Activated naive CD4-positive, alpha-beta T cell treated with anti-CD3 and anti-CD28 coated beads for 36 hours (primary cell): ENCODE measurements around the gene HNRNPA0. TPM values are rescaled to one million over a fixed set of nuclear protein-coding genes. Genes with fewer than 3 reads are reported as not detected.
"Not testable (repeated sequence)": the region's sequence is repeated elsewhere in the genome, so short reads cannot be mapped to it uniquely, and the experiment has no call there.

Source experiments
- CTCF ChIA-PET: fragments of 350-600 bp; sonication (Branson Sonifier 250); formaldehyde crosslinking; loops from one replicate; lab custom pipeline; 2021; ENCODE audit warnings: antibody characterized with exemption; lab: Charles Lee
- DNase-seq: peaks from one replicate; pipeline ENCODE4 v3.0.0-alpha.2; 2020
- H3K27ac Mint-ChIP-seq: one replicate; pipeline ENCODE4 v1.8.0; 2021; ENCODE audit warnings: mild to moderate bottlenecking, mixed read lengths
- H3K27me3 Mint-ChIP-seq: one replicate; pipeline ENCODE4 v1.8.0; 2021; ENCODE audit warnings: low read depth, mixed read lengths
- H3K36me3 Mint-ChIP-seq: one replicate; pipeline ENCODE4 v1.8.0; 2021; ENCODE audit warnings: low read depth, mixed read lengths
- H3K4me1 Mint-ChIP-seq: one replicate; pipeline ENCODE4 v1.8.0; 2021; ENCODE audit warnings: low read depth, mixed read lengths
- H3K4me3 Mint-ChIP-seq: one replicate; pipeline ENCODE4 v1.8.0; 2021; ENCODE audit warnings: mild to moderate bottlenecking, moderate library complexity, mixed read lengths
- H3K9me3 Mint-ChIP-seq: one replicate; pipeline ENCODE4 v1.8.0; 2021; ENCODE audit warnings: mixed read lengths
- intact Hi-C: fragments of 100-400 bp; cut with micrococcal nuclease; formaldehyde crosslinking; loops from one replicate; pipeline ENCODE4 v1.15.1; 2023
- total RNA-seq, 2 experiments: library from RNA; stranded (reverse); gene quantifications; one replicate each; pipeline ENCODE4 v1.2.3, GENCODE V29; 2021

Gene HNRNPA0
- 10 to 100 TPM; 27.2 to 28.6 TPM for total RNA-seq

DNA sequence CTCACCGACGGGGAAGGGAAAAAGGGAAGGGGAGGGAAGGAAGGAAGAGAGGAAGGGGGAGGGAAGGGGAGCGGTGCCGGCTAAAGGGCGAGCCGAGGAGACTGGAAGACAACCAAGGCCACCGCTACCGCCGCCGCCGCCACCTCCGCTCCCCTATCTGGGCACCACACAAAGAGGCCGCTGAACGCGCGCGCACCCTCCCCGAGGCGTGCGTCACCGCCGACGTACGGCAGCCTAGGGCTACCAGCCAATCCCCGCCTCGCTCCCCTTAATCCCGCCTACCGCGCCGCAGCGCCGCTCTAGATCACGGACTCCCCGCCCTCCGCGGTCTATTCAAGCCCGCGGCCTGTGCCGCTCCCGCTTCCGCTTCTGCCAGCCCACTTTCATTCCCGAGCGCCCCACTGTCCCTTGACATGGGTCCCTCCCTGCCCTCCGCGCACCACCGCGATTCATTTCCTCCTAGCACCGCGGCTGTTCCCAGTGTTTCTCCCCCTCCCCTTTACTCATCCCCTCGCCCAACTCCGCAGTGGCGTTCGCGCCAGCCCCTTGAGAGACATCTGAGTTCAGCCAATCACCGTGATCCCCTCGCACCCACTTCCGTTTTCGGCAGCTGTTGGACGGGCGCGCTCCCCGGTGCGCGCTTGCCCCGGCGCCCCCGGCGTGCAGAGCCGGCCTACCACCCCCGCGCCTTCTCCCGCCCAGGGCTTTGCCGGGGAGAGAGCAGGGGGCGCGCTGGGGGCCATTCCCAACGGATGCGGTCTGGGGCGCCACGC is at the start of gene HNRNPA0:
Gene HNRNPA0 (minus strand): TSS at position 176 of the 773 bp plus-strand sequence. CDS start 297 bp downstream, outside the sequence.
- peaks cover 32% of the 10 kb centered on the region for H3K36me3 Mint-ChIP-seq
- peak within 1 kb of the TSS; percentile 92 for H3K4me3 Mint-ChIP-seq
- H3K27ac Mint-ChIP-seq = peak within 1 kb of the TSS; percentile 98
- no peaks in the 10 kb centered on the region for H3K9me3 Mint-ChIP-seq
- CTCF ChIA-PET = interaction anchor here (0.6 to 1.4 kb wide), 5 partner anchors 12 to 288 kb away, joined by 3 to 10 read pairs (median 6); partner anchors contain the start of gene PKD2L2
- H3K27me3 Mint-ChIP-seq = no peaks in the 10 kb centered on the region
- DNase-seq = peak; percentile 97
- intact Hi-C loops = loop anchor here (1.0 to 10.0 kb wide), 11 partner anchors 17 to 1540 kb away; partner anchors contain the start of genes BRD8, CDC23, CDC25C and EGR1
- peaks cover 19% of the 10 kb centered on the region for H3K4me1 Mint-ChIP-seq

DNA sequence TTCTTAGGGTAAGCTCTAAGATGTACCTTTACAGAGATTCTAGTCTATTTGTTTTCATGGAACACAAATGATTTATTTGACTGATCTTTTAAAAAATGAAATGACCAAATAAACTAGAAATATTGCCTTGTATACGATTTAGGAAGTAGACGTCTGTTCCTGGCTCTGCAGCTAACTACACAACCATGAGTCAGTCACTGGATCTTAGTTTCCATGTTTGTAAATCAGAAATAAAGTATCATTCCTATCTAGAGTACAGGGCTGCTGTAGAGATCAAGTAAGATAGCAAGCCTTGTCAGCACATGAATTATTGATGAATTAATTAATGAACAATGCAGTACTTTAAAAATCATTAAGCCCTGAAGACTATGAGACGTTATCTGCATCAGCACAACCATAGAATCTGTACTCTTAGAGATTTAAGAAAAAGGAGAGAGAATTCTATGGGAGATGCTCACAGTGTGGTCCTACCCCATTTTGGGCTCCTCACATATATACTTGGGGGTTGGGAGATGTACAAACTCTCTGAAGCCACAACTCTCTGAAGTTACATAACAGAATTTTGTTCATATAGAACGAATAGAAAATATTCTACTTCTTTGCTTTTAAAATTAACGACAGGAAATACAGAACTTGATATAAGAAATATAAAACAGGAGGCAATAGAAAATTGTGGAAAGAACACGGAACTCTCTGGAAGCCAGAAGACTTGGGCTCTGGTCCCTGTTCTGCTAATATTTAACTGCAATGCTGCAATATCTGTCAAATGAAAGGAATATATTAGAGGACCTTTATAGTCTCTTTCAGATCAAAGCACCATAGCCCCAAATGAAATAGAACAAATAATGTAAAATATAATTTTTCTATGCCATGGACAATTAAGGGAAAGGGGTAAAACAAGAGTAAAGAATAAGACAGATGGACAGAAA is 48.4 kb upstream of the HNRNPA0 start:
- no peaks in the 10 kb centered on the region for H3K4me1 Mint-ChIP-seq
- H3K27me3 Mint-ChIP-seq = no peaks in the 10 kb centered on the region
- DNase-seq = no peak
- no peaks in the 10 kb centered on the region for H3K36me3 Mint-ChIP-seq
- no peaks in the 10 kb centered on the region for H3K9me3 Mint-ChIP-seq
- no peak overlapping the region for H3K27ac Mint-ChIP-seq
- no peak overlapping the region for H3K4me3 Mint-ChIP-seq
- intact Hi-C loops = no loop called here
- CTCF ChIA-PET = interaction anchor here (0.6 kb wide), 1 partner anchor 144 kb away, joined by 3 read pairs; no protein-coding TSS in a partner anchor

GRCh38 chr5:137800700-137801411 is 46.7 kb upstream of the HNRNPA0 start:
- H3K36me3 Mint-ChIP-seq = no peaks in the 10 kb centered on the region
- intact Hi-C loops = no loop called here
- no peak overlapping the region for H3K4me3 Mint-ChIP-seq
- H3K9me3 Mint-ChIP-seq = no peaks in the 10 kb centered on the region
- CTCF ChIA-PET = interaction anchor here (3.6 kb wide), 1 partner anchor 22 kb away, joined by 17 read pairs; no protein-coding TSS in a partner anchor
- no peak for DNase-seq
- no peak overlapping the region for H3K27ac Mint-ChIP-seq
- no peaks in the 10 kb centered on the region for H3K27me3 Mint-ChIP-seq
- no peaks in the 10 kb centered on the region for H3K4me1 Mint-ChIP-seq

DNA sequence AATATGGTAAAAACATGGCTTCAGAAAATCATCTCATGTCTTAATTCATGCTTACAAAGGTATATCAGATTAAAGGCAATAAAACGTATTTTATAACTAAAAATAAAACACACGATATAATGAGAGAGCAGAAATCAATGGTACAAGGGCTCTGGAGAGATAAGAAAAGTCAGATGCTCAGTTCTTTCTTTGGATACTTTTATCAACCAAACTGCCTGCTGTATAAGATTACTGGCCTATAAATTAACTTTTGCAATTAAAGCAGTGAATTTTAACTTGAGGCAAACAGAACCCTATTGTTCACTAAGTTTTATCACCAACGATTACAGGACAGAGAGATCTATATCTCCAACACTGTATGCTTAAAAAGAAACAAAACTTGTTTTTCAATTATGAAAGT is 42.1 kb upstream of the HNRNPA0 start:
- Mint-ChIP-seq H3K4me1 (no peaks in the 10 kb centered on the region), H3K27me3 (no peaks in the 10 kb centered on the region), H3K4me3 (no peak overlapping the region), H3K9me3 (no peaks in the 10 kb centered on the region), H3K36me3 (no peaks in the 10 kb centered on the region), H3K27ac (no peak overlapping the region)
- DNase-seq = no peak
- CTCF ChIA-PET = no interaction called here
- intact Hi-C loops = no loop called here

- H3K9me3 Mint-ChIP-seq = no peaks in the 10 kb centered on the region
- H3K36me3 Mint-ChIP-seq = no peaks in the 10 kb centered on the region
- no peak overlapping the region for H3K4me3 Mint-ChIP-seq
- H3K27me3 Mint-ChIP-seq = no peaks in the 10 kb centered on the region
- intact Hi-C loops = no loop called here
- no peaks in the 10 kb centered on the region for H3K4me1 Mint-ChIP-seq
- no peak for DNase-seq
- CTCF ChIA-PET = no interaction called here
- no peak overlapping the region for H3K27ac Mint-ChIP-seq
Observed at GRCh38 chr5:137794863-137795262, 40.7 kb upstream of the HNRNPA0 start.

DNA sequence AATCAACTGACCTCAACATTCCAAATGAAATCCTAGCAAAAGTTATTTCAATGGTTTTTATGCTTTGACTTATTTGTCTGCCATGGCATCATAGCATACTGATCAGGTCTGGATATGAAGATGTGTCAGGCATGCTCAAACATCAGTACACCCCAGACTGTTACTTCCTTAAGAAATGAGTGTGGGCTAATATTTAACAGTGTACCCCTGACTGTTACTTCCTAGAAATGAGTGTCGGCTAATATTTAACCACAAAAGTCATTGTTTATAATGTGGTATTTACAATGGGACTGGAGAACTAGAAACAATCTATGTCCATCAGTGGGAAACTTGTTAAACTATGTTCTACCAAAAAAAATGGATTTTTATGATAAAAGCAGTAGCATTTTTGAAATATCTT is 38.1 kb upstream of the HNRNPA0 start:
- Mint-ChIP-seq H3K4me3 (no peak overlapping the region), H3K4me1 (no peaks in the 10 kb centered on the region), H3K36me3 (no peaks in the 10 kb centered on the region), H3K27ac (no peak overlapping the region), H3K27me3 (no peaks in the 10 kb centered on the region), H3K9me3 (no peaks in the 10 kb centered on the region)
- intact Hi-C loops = no loop called here
- CTCF ChIA-PET = no interaction called here
- DNase-seq = no peak

DNA sequence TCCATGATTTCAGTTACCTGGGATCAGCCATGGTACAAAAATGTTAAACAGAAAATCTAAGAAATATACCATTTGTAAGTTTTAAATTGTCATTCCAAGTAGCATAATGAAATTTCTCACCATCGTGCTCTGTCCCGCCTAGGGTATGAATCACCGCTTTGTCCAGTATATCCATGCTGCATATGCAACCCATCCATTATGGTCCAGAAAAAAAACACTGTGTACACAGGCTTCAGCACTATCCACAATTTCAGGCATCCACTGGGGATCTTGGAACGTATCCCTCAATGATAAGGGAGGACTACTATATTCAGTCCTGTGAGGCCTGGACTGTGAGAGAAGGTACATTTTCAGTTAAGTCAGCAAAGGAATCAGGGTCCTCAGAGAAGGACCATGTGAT is 37.6 kb upstream of the HNRNPA0 start:
- Mint-ChIP-seq H3K36me3 (no peaks in the 10 kb centered on the region), H3K27ac (no peak overlapping the region), H3K4me1 (no peaks in the 10 kb centered on the region), H3K27me3 (no peaks in the 10 kb centered on the region), H3K9me3 (no peaks in the 10 kb centered on the region), H3K4me3 (no peak overlapping the region)
- CTCF ChIA-PET = no interaction called here
- intact Hi-C loops = no loop called here
- DNase-seq = no peak

DNA sequence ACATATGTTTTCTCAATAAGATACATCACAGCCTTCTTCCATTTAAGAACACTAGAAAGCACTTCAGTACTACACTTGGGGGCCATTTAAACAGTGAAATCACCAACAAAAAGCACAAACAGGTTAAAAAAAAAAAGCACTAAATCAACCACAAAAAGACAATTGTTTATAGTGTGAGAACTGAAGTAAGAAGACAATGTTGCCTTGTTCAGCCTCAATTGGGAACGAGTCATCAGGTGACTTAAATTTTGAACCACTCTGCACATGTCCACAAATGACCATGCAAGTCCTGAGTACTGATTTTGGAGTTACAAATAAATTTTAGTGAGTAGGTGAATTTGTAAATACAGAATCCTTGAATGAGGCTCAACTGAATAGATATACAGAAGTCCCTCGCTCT is 37.2 kb upstream of the HNRNPA0 start:
- DNase-seq = no peak
- CTCF ChIA-PET = no interaction called here
- Mint-ChIP-seq H3K4me3 (no peak overlapping the region), H3K27me3 (no peaks in the 10 kb centered on the region), H3K9me3 (no peaks in the 10 kb centered on the region), H3K36me3 (no peaks in the 10 kb centered on the region), H3K4me1 (no peaks in the 10 kb centered on the region), H3K27ac (no peak overlapping the region)
- intact Hi-C loops = no loop called here

GRCh38 chr5:137788560-137788959 is 34.4 kb upstream of the HNRNPA0 start:
- H3K36me3 Mint-ChIP-seq, H3K4me1 Mint-ChIP-seq, intact Hi-C loops, H3K4me3 Mint-ChIP-seq, H3K9me3 Mint-ChIP-seq, DNase-seq, H3K27ac Mint-ChIP-seq, H3K27me3 Mint-ChIP-seq, CTCF ChIA-PET: not testable (repeated sequence)

DNA sequence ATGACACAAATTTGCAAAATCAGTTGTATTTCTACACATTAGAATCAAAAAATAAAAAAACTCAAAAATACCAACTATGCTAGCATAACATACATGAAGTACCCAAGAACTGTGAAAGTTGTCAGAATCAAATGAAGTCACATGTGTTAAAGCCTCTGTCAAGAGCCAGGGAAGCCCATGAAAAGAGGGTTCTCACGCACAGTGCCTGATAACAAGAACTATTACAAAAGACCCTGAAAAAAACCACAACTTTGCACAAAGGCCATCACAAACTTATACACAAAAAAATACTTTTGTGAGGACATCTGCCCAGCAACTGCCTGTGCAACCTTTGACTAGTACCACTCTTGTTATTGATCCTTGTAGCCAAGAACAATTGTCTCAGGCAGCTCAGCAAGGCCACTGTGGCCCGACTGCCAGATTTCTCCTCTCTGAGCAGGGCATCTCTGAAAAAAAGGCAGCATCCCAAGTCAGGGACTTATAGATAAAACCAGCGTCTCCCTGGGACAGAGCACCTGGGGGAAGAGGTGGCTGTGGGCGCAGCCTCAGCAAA is 28.9 kb upstream of the HNRNPA0 start:
- intact Hi-C loops = no loop called here
- H3K4me1 Mint-ChIP-seq = no peaks in the 10 kb centered on the region
- no peak overlapping the region for H3K4me3 Mint-ChIP-seq
- H3K27ac Mint-ChIP-seq = no peak overlapping the region
- no peaks in the 10 kb centered on the region for H3K27me3 Mint-ChIP-seq
- CTCF ChIA-PET = interaction anchor here (0.7 to 1.0 kb wide), 2 partner anchors 16 to 286 kb away, joined by 3 read pairs; no protein-coding TSS in a partner anchor
- no peaks in the 10 kb centered on the region for H3K9me3 Mint-ChIP-seq
- DNase-seq = no peak
- H3K36me3 Mint-ChIP-seq = no peaks in the 10 kb centered on the region

- Mint-ChIP-seq H3K27me3 (no peaks in the 10 kb centered on the region), H3K4me3 (no peak overlapping the region), H3K4me1 (no peaks in the 10 kb centered on the region), H3K9me3 (no peaks in the 10 kb centered on the region), H3K27ac (no peak overlapping the region), H3K36me3 (no peaks in the 10 kb centered on the region)
- intact Hi-C loops = no loop called here
- CTCF ChIA-PET = interaction anchor here (0.7 to 2.7 kb wide), 3 partner anchors 17 to 287 kb away, joined by 3 to 9 read pairs (median 3); no protein-coding TSS in a partner anchor
- no peak for DNase-seq
Observed at GRCh38 chr5:137782055-137782454, 27.9 kb upstream of the HNRNPA0 start.
